GM10266 (cell line): Measurements from ENCODE around the gene HMGB2.

Experiments
- DNase-seq: peaks from one replicate; pipeline ENCODE4 v3.0.0; 2012; ENCODE audit errors: extremely low spot score
- CTCF ChIP-seq: IDR thresholded peaks from 2 replicates; pipeline ENCODE4 v1.5.1; 2012; ENCODE audit warnings: mild to moderate bottlenecking, low read depth; ENCODE audit not compliant: control insufficient read depth, insufficient read depth; ENCODE audit errors: missing control alignments

The HMGB2 gene

GRCh38 chr4:173328236-173328901 is 5.8 kb downstream of the HMGB2 start:
- DNase-seq = no peak
- TF ChIP-seq CTCF = no peak

GRCh38 chr4:173325007-173325736 is 9.0 kb downstream of the HMGB2 start:
- DNase-seq = no peak
- TF ChIP-seq CTCF = no peak

- DNase-seq = no peak
- no peak for TF ChIP-seq CTCF
Observed at GRCh38 chr4:173319696-173320095, 14.5 kb downstream of the HMGB2 start.

- no peak for TF ChIP-seq CTCF
- DNase-seq = no peak
Observed at GRCh38 chr4:173318648-173319211, 15.4 kb downstream of the HMGB2 start.

- no peak for DNase-seq
- TF ChIP-seq CTCF = no peak
Observed at GRCh38 chr4:173318240-173318639, 15.9 kb downstream of the HMGB2 start.

- no peak for DNase-seq
- no peak for TF ChIP-seq CTCF
Observed at GRCh38 chr4:173317004-173317403, 17.2 kb downstream of the HMGB2 start.

- no peak for TF ChIP-seq CTCF
- DNase-seq = no peak
Observed at GRCh38 chr4:173316060-173316459, 18.1 kb downstream of the HMGB2 start.
